Superior temporal gyrus (tissue), 1 donor: ENCODE results near the gene FRMD1.

Experiments used
- DNase-seq: peaks from one replicate; pipeline ENCODE4 v3.0.0-alpha.2; 2016; ENCODE audit errors: extremely low spot score

FRMD1 gene

GRCh38 chr6:168043193-168043847, 35.7 kb downstream of the FRMD1 start:
- no peak for DNase-seq

- DNase-seq, result no peak
Measured at GRCh38 chr6:168042426-168043192, 36.4 kb downstream of the FRMD1 start.

GRCh38 chr6:168041928-168042327, 37.1 kb downstream of the FRMD1 start:
- no peak for DNase-seq

GRCh38 chr6:168040856-168041496, 38.0 kb downstream of the FRMD1 start:
- DNase-seq, result no peak

- DNase-seq, result no peak
Measured at GRCh38 chr6:168039849-168040248, 39.2 kb downstream of the FRMD1 start.

GRCh38 chr6:168039301-168039700, 39.7 kb downstream of the FRMD1 start:
- DNase-seq, result no peak

GRCh38 chr6:168038576-168039140, 40.4 kb downstream of the FRMD1 start:
- no peak for DNase-seq

GRCh38 chr6:168037856-168038255, 41.2 kb downstream of the FRMD1 start:
- DNase-seq, result no peak

GRCh38 chr6:168037242-168037641, 41.8 kb downstream of the FRMD1 start:
- peak; percentile 29 for DNase-seq

- DNase-seq, result peak; percentile 53
Measured at GRCh38 chr6:168035661-168036545, 43.1 kb downstream of the FRMD1 start.

- peak; percentile 27 for DNase-seq
Measured at GRCh38 chr6:168035098-168035660, 43.8 kb downstream of the FRMD1 start.

- DNase-seq, result no peak
Measured at GRCh38 chr6:168034537-168034936, 44.5 kb downstream of the FRMD1 start.

- DNase-seq, result no peak
Measured at GRCh38 chr6:168033791-168034190, 45.2 kb downstream of the FRMD1 start.

GRCh38 chr6:168032005-168032760, 46.8 kb downstream of the FRMD1 start:
- DNase-seq, result no peak

GRCh38 chr6:168031411-168031971, 47.5 kb downstream of the FRMD1 start:
- DNase-seq, result no peak

GRCh38 chr6:168030908-168031307, 48.1 kb downstream of the FRMD1 start:
- DNase-seq, result no peak

- DNase-seq, result no peak
Measured at GRCh38 chr6:168030218-168030746, 48.7 kb downstream of the FRMD1 start.

- no peak for DNase-seq
Measured at GRCh38 chr6:168029459-168030217, 49.4 kb downstream of the FRMD1 start.

- no peak for DNase-seq
Measured at GRCh38 chr6:168028181-168028580, 50.8 kb downstream of the FRMD1 start.
